HL-60 (cell line): ENCODE measurements around the gene B4GALNT1.
"Not testable (repeated sequence)": the region's sequence is repeated elsewhere in the genome, so short reads cannot be mapped to it uniquely, and the experiment has no call there.

Experiments used
- DNase-seq, 2 experiments: peaks; one replicate each; pipeline ENCODE4 v3.0.0-alpha.2; 2010 to 2020; ENCODE audit warnings: low read depth in 1 of 2, low spot score in 1 of 2
- H3K27ac ChIP-seq: fragments of 250-450 bp; sonication (Bioruptor Pico); replicated peaks from 2 replicates; pipeline ENCODE4 v1.5.1; 2020; ENCODE audit warnings: mild to moderate bottlenecking, moderate library complexity
- H3K27me3 ChIP-seq: fragments of 250-450 bp; sonication (Bioruptor Pico); 2 replicates; pipeline ENCODE4 v1.5.1; 2021; ENCODE audit warnings: mild to moderate bottlenecking, moderate library complexity; ENCODE audit not compliant: insufficient read depth, poor library complexity, severe bottlenecking
- H3K4me3 ChIP-seq: replicated peaks from 2 replicates; pipeline ENCODE4 v1.5.1; 2011; ENCODE audit warnings: mild to moderate bottlenecking, control low read depth, low read length; ENCODE audit not compliant: insufficient read depth
- GABPA ChIP-seq: IDR thresholded peaks from 2 replicates; pipeline ENCODE4 v1.6.1; 2012; ENCODE audit warnings: low read depth
- POLR2AphosphoS5 ChIP-seq: IDR thresholded peaks from 2 replicates; pipeline ENCODE4 v1.6.1; 2012; ENCODE audit warnings: low read depth
- SPI1 ChIP-seq: IDR thresholded peaks from 2 replicates; pipeline ENCODE4 v1.6.1; 2012; ENCODE audit warnings: low read depth, mild to moderate bottlenecking, borderline replicate concordance
- TF ChIP-seq, protein P1 (sequence below): IDR thresholded peaks from one replicate; pipeline ENCODE4 v1.5.1; 2011; ENCODE audit warnings: low read length, control low read depth, inconsistent platforms; ENCODE audit not compliant: insufficient read depth
- TF ChIP-seq, protein P2 (sequence below): IDR thresholded peaks from 2 replicates; pipeline ENCODE4 v1.6.1; 2012; ENCODE audit warnings: low read depth; ENCODE audit not compliant: insufficient replicate concordance

Gene B4GALNT1

DNA sequence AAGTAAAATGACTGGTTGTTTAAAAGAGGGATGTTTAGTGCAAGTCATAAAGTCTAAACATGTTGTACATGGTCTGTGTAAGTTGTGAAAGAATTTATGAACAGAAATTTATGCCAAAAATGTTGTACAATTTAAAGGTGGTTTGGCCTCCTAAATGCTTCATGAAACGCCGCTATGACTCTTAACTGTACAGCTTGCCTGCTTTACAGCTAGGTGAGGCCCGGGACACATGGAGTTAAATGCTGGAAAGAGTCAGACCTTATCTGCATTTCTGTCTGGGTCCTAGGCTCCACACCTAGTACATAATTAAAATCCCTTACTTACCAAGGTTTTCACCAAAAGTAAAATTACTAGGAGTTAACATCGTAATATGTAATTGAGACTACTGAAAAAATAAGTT lies 28.4 kb upstream of the B4GALNT1 start:
- Histone ChIP-seq H3K4me3 (no peak overlapping the region), H3K27ac (no peak overlapping the region), H3K27me3 (no peaks in the 10 kb centered on the region)
- no peak for DNase-seq
- TF ChIP-seq POLR2AphosphoS5 (no peak), SPI1 (no peak), GABPA (no peak)
- TF ChIP-seq, protein P1, sequence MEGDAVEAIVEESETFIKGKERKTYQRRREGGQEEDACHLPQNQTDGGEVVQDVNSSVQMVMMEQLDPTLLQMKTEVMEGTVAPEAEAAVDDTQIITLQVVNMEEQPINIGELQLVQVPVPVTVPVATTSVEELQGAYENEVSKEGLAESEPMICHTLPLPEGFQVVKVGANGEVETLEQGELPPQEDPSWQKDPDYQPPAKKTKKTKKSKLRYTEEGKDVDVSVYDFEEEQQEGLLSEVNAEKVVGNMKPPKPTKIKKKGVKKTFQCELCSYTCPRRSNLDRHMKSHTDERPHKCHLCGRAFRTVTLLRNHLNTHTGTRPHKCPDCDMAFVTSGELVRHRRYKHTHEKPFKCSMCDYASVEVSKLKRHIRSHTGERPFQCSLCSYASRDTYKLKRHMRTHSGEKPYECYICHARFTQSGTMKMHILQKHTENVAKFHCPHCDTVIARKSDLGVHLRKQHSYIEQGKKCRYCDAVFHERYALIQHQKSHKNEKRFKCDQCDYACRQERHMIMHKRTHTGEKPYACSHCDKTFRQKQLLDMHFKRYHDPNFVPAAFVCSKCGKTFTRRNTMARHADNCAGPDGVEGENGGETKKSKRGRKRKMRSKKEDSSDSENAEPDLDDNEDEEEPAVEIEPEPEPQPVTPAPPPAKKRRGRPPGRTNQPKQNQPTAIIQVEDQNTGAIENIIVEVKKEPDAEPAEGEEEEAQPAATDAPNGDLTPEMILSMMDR, result no peak
- TF ChIP-seq, protein P2, sequence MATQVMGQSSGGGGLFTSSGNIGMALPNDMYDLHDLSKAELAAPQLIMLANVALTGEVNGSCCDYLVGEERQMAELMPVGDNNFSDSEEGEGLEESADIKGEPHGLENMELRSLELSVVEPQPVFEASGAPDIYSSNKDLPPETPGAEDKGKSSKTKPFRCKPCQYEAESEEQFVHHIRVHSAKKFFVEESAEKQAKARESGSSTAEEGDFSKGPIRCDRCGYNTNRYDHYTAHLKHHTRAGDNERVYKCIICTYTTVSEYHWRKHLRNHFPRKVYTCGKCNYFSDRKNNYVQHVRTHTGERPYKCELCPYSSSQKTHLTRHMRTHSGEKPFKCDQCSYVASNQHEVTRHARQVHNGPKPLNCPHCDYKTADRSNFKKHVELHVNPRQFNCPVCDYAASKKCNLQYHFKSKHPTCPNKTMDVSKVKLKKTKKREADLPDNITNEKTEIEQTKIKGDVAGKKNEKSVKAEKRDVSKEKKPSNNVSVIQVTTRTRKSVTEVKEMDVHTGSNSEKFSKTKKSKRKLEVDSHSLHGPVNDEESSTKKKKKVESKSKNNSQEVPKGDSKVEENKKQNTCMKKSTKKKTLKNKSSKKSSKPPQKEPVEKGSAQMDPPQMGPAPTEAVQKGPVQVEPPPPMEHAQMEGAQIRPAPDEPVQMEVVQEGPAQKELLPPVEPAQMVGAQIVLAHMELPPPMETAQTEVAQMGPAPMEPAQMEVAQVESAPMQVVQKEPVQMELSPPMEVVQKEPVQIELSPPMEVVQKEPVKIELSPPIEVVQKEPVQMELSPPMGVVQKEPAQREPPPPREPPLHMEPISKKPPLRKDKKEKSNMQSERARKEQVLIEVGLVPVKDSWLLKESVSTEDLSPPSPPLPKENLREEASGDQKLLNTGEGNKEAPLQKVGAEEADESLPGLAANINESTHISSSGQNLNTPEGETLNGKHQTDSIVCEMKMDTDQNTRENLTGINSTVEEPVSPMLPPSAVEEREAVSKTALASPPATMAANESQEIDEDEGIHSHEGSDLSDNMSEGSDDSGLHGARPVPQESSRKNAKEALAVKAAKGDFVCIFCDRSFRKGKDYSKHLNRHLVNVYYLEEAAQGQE, result no peak

GRCh38 chr12:57658890-57659289 lies 25.9 kb upstream of the B4GALNT1 start:
- no peak for TF ChIP-seq SPI1
- no peak for TF ChIP-seq GABPA
- TF ChIP-seq POLR2AphosphoS5, result no peak
- TF ChIP-seq, protein P1, result no peak
- TF ChIP-seq, protein P2, result no peak

GRCh38 chr12:57657744-57658143 lies 24.7 kb upstream of the B4GALNT1 start:
- no peak overlapping the region for H3K4me3 ChIP-seq
- no peak for DNase-seq
- no peaks in the 10 kb centered on the region for H3K27me3 ChIP-seq
- no peak overlapping the region for H3K27ac ChIP-seq
- no peak for TF ChIP-seq GABPA
- TF ChIP-seq, protein P1, result no peak
- no peak for TF ChIP-seq SPI1
- TF ChIP-seq, protein P2, result no peak
- TF ChIP-seq POLR2AphosphoS5, result no peak

More at GRCh38 chr12:57658890-57659289, 25.9 kb upstream of the B4GALNT1 start:
- Histone ChIP-seq H3K4me3 (no peak overlapping the region), H3K27ac (no peak overlapping the region), H3K27me3 (no peaks in the 10 kb centered on the region)
- DNase-seq, result no peak

DNA sequence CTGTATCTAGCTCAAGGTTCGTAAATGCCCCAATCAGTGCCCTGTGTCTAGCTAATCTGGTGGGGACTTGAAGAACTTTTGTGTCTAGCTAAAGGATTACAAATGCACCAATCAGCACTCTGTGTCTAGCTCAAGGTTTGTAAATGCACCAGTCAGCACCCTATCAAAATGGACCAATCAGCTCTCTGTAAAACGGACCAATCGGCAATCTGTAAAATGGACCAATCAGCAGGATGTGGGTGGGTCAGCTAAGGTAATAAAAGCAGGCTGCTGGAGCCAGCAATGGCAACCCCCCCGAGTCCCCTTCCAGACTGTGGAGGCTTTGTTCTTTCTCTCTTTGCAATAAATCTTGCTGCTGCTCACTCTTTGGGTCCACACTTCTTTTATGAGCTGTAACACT lies 23.4 kb upstream of the B4GALNT1 start:
- not testable (repeated sequence) for H3K27me3 ChIP-seq, DNase-seq, H3K4me3 ChIP-seq, H3K27ac ChIP-seq
